HG03439 (cell line): Measurements from ENCODE around the gene SEMA4G.

ENCODE experiments used
- ATAC-seq: cut with Tn5 transposase; IDR thresholded peaks from one replicate; pipeline ENCODE4 v1.9.1; 2021; ENCODE audit warnings: mild to moderate bottlenecking, moderate library complexity; ENCODE audit not compliant: unreplicated experiment

The SEMA4G gene

DNA sequence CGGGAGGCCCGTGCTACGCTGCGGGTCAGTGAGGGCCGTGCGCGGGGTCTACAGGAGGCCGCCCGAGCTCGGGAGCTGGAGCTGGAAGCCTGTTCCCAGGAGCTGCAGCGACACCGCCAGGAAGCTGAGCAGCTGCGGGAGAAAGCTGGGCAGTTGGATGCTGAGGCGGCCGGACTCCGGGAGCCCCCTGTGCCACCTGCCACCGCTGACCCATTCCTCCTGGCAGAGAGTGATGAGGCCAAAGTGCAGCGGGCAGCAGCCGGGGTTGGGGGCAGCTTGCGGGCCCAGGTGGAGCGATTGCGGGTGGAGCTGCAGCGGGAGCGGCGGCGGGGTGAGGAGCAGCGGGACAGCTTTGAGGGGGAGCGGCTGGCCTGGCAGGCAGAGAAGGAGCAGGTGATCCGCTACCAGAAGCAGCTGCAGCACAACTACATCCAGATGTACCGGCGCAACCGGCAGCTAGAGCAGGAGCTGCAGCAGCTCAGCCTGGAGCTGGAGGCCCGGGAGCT lies 37.3 kb downstream of the SEMA4G start:
- ATAC-seq: no peak

GRCh38 chr10:101007099-101007711 lies 37.9 kb downstream of the SEMA4G start:
- ATAC-seq: no peak

GRCh38 chr10:101007915-101008822 lies 38.9 kb downstream of the SEMA4G start:
- ATAC-seq: no peak

- ATAC-seq: no peak
Observed at GRCh38 chr10:101008823-101009423, 39.6 kb downstream of the SEMA4G start.

GRCh38 chr10:101010329-101010728 lies 41.0 kb downstream of the SEMA4G start:
- no peak for ATAC-seq

DNA sequence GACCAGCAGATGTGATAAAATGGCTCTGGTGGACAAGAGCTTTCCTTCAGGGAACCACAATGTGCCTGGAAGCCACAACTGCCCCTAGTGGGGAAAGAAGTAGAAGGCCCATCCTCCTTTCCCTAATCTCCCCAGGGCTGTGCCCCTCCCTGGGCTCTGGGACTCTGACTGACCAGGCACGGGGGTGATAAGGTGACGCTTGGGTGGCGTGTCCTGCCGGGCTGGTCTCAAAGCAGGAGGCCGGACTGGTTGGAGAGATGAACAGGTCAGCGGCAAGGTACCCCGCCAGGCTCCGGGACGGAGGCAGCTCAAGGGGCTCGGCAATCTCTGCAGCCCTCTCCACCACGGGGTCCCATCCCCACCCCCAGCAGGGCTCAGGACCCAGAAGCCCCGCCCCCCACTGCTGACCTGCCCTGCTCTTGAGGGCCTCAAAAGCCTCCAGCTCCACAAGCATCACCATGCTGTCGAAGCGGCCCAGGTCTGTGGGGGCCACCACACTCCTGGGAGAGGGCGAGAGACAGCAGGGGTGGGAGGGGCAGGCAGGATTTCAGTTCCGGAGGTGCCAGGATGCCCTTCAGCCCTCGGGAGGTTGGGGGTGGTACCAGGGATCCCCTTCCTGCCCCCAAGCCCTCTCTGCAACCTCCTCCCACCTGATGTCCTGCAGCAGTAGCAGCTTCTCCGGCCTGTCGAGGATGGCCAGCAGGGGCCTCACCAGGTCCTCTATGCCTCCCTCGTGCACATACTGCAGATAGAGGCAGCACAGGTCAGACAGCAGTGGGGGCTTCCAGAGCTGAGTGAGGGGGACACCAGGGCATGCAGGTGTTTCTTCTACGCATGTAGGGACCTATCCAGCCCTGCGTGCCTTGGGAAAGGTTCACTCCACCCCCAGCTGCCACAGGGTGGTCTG lies 42.5 kb downstream of the SEMA4G start:
- no peak for ATAC-seq

- ATAC-seq: peak; percentile 77
Observed at GRCh38 chr10:101012525-101013364, 43.4 kb downstream of the SEMA4G start.

DNA sequence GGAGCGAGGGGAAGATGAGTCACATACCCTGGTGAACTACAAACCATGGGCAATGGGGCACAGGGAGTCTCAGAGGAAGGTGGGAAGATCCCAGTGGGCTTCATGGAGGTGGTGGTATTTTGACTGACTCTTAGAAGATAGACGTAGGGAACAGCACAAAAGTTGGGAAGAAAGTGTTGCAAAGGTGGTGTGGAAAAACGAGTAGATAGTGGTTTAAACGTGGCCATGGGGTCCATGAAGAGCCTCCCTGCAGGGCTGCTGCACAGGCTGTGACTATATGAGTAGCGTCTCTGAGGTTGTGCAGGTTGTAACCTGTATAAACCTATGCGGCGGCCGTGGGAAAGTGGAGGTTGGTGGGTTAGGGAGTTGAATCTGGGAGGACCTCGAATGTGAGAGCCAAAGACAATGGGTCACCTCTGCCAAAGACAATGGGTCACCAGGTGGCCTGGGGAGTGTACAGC lies 44.1 kb downstream of the SEMA4G start:
- no peak for ATAC-seq

DNA sequence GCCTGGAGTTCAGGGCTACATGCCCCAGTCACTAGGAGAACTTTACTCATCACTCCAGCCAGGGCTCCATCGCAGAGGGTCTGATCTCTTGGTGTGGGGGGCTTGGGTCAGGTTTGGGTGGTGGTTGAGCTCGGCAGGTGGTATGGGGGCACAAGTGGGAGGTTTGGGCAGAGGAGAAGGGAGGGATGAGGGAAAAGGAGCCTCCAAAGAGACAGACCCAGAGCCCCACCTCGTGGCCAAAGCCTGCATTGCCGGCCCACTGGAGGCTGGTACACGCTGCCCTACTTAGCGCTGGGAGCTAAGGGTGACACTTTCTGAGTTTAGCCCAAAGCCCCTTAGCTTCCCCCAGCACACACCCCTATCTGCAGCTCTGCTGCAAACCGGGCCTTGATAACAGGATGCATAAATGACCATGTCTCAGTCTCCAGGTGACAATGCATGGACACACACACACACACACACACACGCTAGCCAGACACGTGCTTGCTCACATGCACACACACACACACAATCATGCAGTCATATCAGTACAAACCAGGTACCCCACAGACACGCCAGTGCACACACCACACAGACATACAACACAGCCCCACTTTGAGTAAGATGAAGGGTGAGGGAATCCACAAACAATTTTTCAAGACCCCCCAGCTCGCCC lies 45.1 kb downstream of the SEMA4G start:
- no peak for ATAC-seq

DNA sequence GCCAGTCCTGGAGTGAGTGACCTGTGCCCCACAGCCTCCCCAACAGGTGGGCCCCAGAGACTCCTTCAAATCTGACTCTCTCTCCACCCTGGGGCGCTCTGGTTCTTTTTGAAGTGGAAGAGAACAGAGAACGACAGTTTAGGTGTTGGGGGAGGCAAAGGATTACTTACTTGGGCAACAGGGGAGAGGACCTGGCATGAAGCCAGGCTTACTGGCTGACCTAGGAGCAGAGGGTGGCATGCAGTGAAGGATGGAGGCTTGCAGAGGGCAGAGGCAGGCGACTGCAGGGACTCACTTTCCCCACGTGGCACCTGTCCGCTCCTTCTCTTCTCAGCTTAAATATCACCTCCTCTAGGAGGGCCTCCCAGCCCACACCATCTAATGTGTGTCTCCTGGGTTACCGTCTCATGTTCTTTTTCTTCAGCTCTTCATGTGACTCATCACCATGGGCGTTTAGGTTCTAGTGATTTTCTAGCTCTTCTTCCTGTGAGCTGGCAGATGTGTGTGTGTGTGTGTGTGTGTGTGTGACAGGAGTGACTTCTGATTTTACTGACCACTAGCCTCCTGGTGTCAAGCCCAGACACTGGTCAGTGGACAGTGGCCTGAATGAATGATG lies 45.8 kb downstream of the SEMA4G start:
- ATAC-seq: no peak

- no peak for ATAC-seq
Observed at GRCh38 chr10:101015582-101015973, 46.3 kb downstream of the SEMA4G start.

- ATAC-seq: no peak
Observed at GRCh38 chr10:101016814-101017213, 47.5 kb downstream of the SEMA4G start.

DNA sequence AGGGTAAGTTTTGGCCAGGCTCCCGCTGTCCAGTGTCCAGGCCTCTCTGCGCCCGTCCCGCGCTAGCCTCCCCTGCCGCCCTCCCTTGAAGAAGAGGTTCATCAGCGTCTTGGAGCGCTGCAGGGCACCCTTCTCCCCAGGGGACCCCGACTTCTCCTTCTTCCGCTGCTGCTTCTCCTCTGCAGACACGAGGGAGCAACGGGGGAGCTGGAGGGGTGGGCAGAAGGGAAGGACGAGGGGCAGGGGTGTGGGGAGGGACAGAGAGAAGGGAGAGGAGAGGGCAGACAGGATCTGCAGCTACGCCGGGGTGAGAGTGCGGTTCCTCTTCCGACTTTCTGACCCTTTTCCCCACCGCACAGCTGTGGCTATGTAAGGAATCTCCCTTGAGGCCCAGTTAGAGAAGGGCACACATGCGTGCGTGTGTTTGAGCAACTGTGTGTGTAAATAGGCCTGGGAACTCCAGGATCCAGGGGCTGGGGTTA lies 48.9 kb downstream of the SEMA4G start:
- ATAC-seq: no peak

- ATAC-seq: no peak
Observed at GRCh38 chr10:101018600-101019439, 49.5 kb downstream of the SEMA4G start.
